HFF-Myc (cell line): Measurements from ENCODE around the gene TRPV6.

Experiments used
- DNase-seq: peaks from one replicate; pipeline ENCODE4 v3.0.0-alpha.2; 2011; ENCODE audit warnings: low read depth; ENCODE audit errors: extremely low read depth
- H3K4me3 ChIP-seq: replicated peaks from 2 replicates; pipeline ENCODE4 v1.5.1; 2011; ENCODE audit warnings: low read depth, mild to moderate bottlenecking, control low read depth, low read length
- CTCF ChIP-seq: IDR thresholded peaks from 2 replicates; pipeline ENCODE4 v1.5.1; 2012; ENCODE audit warnings: mild to moderate bottlenecking, low read depth, low read length, control low read depth; ENCODE audit errors: missing control alignments

TRPV6 gene

GRCh38 chr7:142832417-142832816 lies 53.1 kb downstream of the TRPV6 start:
- no peak overlapping the region for H3K4me3 ChIP-seq
- no peak for TF ChIP-seq CTCF
- no peak for DNase-seq

GRCh38 chr7:142827951-142828500 lies 57.5 kb downstream of the TRPV6 start:
- TF ChIP-seq CTCF, result no peak
- no peak for DNase-seq
- H3K4me3 ChIP-seq, result no peak overlapping the region

GRCh38 chr7:142822714-142823113 lies 62.8 kb downstream of the TRPV6 start:
- DNase-seq, result no peak
- no peak overlapping the region for H3K4me3 ChIP-seq
- no peak for TF ChIP-seq CTCF
